ENCODE results near the gene CACNA1C.
"Not testable (repeated sequence)": the region's sequence is repeated elsewhere in the genome, so short reads cannot be mapped to it uniquely, and the experiment has no call there.

Gene CACNA1C

GRCh38 chr12:2467447-2468195, 414.8 kb downstream of the CACNA1C start:
- no peak for DNase-seq

DNA sequence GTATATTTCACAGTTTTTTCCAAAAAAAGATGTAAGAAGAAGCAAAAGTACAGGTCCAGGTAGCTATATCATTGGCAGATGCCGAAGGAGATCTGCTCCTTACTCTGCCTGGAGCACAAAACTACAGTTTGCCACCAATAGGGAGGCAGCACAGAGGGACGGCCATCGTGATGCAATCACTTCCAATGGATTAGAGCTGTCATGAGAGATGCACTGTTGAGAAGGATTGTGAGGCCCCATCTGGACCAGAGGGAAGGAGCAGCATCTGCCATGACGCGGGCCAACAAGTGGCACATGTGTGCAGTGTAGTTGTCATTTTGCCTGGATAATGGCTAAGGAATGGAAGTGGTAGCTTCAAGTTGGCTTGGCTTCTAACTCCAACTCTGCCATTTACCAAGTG, 423.2 kb downstream of the CACNA1C start:
- DNase-seq: no peak

DNA sequence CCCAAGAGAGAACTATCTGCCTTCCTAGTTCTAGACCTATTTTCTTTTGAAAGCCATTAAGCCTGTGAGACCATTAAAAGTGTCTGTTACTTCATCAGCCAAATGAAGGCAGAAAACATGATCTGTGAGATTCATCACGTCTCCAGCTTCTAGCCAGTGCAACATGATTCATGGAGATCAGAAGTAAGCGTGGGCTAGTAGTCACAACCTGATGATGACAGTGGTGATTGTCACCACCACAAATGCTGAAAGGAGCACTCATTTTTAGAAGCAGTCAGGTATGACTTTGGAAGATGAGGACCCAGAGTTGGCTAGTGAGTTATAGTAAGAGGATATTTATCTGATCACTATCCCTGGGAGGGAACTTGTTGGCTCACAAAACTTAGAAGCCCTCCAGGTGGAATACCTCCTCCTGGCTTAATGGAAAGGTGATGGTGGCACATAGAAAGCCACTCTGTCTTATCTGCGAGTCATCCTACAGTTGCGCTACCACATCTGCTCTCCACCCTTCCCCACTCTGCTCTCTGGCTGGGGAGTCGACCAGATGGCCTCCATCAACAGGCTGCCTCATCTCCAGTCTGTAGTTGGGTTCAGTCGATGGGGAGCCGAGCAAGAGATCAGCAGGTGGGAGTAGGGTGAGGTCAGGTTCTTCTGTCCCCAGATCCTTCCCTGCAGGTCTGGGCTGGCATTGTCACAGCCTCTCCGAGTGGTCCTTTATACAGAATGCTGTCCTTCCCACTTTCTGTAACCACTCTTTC, 424.4 kb downstream of the CACNA1C start:
- DNase-seq: peak; percentile 29

DNA sequence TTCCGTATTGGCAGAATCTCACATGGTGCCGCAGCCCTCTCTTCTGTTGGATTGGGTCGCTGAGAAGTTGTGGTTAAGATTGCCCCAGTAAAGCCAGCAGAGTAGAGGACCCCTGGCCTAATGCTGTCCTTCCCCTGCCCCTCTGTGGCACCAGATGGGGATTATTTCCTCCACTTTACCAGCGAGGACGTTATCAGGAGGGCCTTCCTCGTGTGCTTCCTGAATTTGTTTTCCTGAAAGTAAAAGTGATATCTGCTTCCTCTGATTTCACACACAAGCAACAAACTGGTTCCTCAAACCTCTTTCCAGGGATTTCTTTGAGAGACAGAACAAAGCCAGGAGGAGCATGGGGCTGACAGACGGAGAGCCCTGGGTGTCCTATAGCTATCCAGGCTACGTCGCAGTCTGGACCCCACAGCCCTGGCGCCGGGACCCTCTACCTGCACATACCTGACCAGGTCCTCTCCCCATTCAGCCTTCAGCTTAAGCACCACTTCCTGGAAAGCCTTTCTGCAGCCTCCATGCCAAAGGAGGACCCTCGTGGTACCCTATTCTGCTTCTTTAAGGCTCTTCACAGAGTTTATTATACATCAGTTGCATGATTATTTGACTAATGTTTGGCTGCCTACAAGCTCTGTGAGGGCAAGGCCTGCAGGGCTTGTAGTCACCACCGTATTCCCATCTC, 427.2 kb downstream of the CACNA1C start:
- DNase-seq: no peak

DNA sequence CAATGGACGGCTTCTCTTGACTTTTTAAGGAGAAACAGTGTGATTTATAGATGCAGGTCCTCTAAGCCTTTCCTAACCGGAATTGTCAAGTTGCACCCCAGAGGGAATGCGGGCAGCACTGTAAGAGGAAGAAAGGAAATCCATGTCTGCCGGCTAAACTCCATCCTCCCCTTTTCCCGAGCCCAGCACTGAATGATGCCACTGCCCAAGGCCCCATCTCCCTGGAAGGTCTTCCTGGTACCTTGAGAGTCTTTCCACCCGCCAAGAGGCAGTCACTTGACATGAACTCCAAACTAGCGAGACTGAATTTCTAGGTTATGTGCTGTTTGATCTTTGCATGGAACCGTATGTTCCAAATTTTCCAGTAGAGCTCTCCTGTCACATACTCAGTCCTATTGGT, 428.6 kb downstream of the CACNA1C start:
- no peak for DNase-seq

DNA sequence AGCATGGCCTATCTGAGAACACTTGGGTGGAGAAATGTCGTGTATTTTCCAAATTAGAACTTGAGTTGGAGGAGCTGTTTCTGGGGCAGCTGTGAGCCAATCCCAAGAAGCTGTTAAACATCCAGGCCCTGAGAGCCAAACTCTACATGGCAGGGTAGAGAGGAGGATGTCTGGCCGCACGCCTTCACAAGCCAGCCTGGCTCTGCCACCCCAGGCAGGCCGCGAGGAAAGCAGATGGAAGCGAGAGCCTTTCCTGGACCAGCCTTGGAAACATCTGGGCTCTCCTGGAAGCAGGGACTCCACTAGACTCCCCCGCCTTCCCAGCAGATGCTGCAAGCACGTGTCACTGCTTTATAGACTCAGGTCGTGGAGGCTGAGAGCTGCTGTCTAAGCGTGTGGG, 429.2 kb downstream of the CACNA1C start:
- no peak for DNase-seq

GRCh38 chr12:2482938-2483660, 430.3 kb downstream of the CACNA1C start:
- DNase-seq: no peak

DNA sequence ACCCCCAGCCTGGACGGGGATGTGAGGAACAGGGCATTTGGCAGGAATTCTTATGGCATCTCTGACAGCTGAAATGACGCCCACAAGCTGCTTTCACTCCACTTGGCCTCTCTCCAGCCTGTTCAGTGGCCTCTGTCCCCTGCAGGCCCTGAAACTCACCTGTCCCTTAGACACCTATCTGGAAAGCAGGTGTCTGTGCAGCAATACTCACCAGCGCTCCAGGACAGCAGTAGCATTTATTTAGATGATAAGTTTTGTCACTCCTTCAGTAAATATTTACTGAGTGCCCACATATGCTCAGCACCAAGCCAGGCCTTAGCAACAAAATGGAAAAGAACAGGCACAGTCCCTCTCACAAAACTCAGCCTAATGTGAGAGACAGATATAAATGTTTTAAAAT, 430.9 kb downstream of the CACNA1C start:
- DNase-seq: no peak

- no peak for DNase-seq
Measured at GRCh38 chr12:2484141-2484776, 431.5 kb downstream of the CACNA1C start.

DNA sequence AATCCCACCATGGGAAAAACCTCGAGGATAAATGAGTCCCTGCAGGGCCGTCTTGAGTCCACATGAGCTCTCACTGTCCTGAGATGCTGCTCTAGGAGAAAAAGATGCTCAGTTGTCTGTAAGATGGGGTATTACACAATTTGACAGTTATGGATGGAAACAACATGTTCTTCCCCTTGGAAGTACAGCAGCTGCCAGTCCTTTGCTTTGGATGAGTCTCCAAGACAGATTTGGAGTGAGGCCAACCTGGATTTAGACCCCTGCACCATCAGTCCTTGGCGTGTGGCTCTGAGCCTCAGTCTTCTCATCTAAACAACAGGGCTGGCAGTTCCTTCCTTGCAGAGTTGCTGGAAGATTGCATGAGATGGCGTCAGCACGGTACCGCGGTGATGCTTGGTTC, 432.9 kb downstream of the CACNA1C start:
- no peak for DNase-seq

DNA sequence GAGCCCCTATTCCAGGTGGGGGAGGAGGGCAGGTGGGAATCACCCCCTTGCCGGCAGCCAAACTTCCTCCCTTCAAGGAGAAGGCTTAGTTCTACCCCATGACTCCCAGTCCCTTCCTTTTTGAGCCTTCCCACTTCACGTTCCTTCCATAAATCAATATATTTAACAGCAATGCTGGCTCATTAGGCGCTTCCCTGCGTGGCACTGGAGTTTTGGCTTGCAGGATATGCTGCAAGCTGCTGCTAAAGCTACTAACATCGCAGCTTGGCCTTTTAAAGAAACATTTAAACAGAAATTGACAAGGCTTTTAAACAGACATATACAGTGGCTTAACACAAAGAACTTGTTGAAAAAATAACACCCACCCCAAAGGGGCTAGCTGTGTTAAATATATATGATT, 434.0 kb downstream of the CACNA1C start:
- no peak for DNase-seq

DNA sequence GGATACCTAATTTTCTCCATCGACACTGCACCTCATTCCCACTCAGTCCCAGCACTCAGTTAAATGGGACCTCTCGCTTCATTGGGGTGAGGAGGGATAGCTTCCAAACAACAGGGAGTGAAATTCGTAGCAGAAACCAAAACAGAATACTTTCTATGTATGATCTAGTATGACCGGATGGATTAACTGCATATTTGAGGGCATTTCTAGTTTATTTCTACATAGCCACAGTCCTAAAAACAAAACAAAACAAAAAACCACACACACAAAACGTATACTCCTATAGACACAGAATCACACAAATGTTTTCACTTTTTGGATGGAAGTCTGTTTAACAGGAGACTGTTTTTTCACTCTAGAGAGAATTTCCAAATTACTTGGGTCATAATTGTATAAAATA, 434.5 kb downstream of the CACNA1C start:
- DNase-seq: no peak

DNA sequence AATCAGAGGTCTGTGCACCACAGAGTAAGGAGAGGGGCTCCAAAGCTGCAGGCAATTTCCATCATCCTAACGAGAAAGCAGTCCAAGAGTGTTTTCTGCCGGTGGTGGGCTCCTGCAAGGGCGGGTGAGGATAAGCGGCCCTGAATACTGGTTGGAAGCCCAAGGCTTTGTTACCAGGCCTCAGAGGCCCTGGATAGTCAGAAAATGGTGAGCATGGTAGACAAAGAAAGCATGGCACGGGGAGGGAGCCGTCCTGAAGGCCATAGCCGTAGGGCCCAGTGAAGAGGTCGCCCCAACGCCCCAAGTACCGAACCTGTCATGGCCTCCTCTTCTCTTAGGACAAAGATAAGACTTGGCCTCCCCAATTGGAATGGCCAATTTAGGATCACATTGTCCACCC, 435.3 kb downstream of the CACNA1C start:
- no peak for DNase-seq

DNA sequence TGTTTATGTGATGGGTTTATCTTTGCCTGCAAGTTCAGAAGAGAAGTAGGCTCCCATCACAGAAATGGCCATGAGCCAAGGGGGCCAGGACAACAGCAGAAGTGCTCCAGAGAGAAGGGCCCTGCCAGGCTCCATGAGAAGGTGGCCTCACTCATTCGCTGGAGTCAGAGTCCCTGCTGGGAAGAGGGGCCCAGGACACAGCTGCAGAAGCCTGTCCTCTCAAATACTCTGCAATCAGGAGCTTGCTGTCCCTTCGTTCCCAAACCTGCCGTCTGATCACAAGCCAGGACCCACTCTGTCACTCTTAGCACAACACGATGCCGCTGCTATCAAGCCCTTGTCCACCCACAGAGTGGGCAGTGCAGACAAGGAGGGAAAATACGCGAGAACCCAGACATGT, 435.8 kb downstream of the CACNA1C start:
- DNase-seq: no peak

- DNase-seq: no peak
Measured at GRCh38 chr12:2489275-2489674, 436.5 kb downstream of the CACNA1C start.

DNA sequence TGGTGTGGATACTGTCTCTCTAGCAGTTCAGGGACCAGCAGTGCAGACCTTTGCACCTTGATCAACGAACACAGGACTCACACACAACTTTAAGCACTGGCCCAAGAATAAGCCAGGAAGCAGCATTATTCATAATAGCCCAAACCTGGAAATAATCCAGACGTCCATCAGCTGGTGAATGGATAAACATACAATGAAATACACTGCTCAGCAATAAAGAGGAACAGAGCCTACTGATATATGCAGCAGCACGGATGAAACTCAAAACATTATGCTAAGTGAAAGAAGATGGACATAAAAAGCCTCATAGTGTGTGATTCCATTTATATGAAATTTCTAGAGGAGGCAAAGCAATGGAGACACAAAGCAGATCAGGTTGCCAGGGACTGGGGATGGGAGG, 438.0 kb downstream of the CACNA1C start:
- no peak for DNase-seq

DNA sequence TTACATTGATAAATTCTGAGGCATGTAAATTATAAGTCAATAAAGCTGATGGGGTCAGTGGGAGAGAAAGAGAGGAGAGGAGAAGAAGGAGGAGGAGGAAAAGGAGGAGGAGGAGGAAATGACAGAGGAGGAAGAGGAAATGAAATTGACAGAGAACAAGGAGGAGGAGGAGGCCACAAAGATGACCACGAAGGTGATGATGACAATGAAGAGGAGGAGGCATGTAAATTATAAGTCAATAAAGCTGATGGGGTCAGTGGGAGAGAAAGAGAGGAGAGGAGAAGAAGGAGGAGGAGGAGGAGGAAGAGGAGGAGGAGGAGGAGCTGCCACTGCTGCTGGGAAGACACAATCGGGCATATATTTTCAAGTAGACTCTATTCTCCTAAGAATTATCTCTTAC, 438.6 kb downstream of the CACNA1C start:
- not testable (repeated sequence) for DNase-seq

DNA sequence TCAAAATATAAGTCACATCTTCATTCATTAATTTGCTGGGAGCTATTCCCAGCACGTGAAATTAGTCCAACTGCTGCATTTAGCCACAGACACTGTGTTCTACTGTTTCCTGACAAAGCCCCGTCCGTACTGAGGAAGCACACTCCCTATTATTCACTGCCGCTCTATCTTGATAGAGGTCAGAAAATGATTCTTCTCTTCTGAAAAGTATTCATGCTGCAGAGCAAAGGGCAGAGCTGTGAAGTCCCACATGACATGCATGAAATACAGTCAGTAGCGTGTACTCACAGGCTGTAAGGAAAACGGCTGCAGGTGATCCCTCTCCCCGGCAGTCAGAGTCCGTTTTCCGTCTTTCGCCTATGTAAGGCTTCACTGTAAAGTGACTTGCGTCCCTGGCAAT, 439.4 kb downstream of the CACNA1C start:
- no peak for DNase-seq

- no peak for DNase-seq
Measured at GRCh38 chr12:2493086-2493485, 440.3 kb downstream of the CACNA1C start.

- no peak for DNase-seq
Measured at GRCh38 chr12:2494486-2495192, 441.9 kb downstream of the CACNA1C start.

DNA sequence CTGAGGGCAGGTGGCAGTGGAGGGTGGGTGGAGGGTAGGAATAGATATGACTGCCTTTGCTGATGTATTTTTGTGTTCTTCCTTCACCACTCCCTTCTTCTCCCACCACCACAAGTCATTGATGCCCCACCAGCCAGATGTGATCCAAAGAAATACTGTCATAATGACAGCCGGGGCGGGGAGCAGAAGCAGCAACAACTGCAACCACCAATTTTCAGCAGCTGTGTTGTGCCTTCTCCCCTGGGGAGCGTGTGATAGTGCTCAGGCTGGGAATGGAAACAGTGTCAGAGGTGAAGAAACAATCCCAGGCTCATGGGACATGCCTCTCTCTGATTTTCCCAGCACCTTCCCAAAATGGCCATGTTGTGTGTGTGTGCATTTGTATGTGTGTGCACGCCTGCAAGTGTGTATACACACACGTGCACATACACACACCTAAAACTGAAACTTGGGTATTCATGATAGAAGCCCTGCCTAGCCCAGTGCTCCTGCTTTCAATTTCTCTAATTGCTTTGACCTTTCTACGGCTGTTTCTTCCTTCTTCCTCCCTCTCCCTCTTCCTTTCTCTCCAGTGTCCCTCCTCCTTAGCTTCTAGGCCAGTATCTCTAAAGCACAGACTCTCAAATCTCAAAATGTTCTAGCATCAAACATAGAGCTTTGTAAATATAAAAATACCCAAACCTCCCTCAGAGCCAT, 442.8 kb downstream of the CACNA1C start:
- DNase-seq: no peak
